Measurements from ENCODE around the gene ELOB. TPM values are rescaled to one million over a fixed set of nuclear protein-coding genes. Genes with fewer than 3 reads are reported as not detected.

Gene ELOB
- 100 to 1,000 TPM; 377 to 381 TPM for total RNA-seq
- 582 TPM for polyA plus RNA-seq (ENCODE audit: insufficient read depth, low read depth, low replicate concordance)
- long read RNA-seq, donor 1, transcript ELOB-203 (4 exons, 991 nt): major isoform, 172 of 360 reads
- long read RNA-seq, donor 1, transcript ELOB-202 (3 exons, 997 nt): minor isoform, 163 of 360 reads
- long read RNA-seq, donor 1, partial matches to known transcripts: 17 of 360 reads
- long read RNA-seq, donor 1, other reads (novel, unspliced or antisense): 6 of 360 reads
- long read RNA-seq, donor 2, transcript ELOB-203 (4 exons, 991 nt): major isoform, 157 of 278 reads
- long read RNA-seq, donor 2, transcript ELOB-202 (3 exons, 997 nt): minor isoform, 110 of 278 reads
- long read RNA-seq, donor 2, partial matches to known transcripts: 7 of 278 reads
- long read RNA-seq, donor 2, other reads (novel, unspliced or antisense): 0 of 278 reads

- intact Hi-C loops (cut with DNase I; ENCODE audit: low total_unique reads): no loop called here
- no peaks in the 10 kb centered on the region for H3K9me3 ChIP-seq
- H3K36me3 ChIP-seq (ENCODE audit: low read depth, missing control alignments): no peaks in the 10 kb centered on the region
- H3K4me3 ChIP-seq: peak within 1 kb of the TSS; percentile 80 to 100
- TF ChIP-seq CTCF (IDR thresholded peaks at IDR 0.05) (no peak), POLR2A (IDR thresholded peaks at IDR 0.05) (no peak)
- 0% methylated on average over 47 of the region's 70 CpGs; no CpG with 5 or more reads in 1 of the 2 donors for WGBS, 2 donors
- DNase-seq: peak; percentile 86
- no peaks in the 10 kb centered on the region for H3K27me3 ChIP-seq
- peak within 1 kb of the TSS; percentile 100 for H3K27ac ChIP-seq
- peaks cover 19% of the 10 kb centered on the region for H3K4me1 ChIP-seq
These were observed at the start of gene ELOB for GRCh38 chr16:2777231-2777902. Gene ELOB, minus strand, starts transcription at chr16:2777280. Its CDS starts 41 bp downstream, at chr16:2777239.

GRCh38 chr16:2825906-2826305 is 48.8 kb upstream of the ELOB start:
- intact Hi-C loops (cut with DNase I; ENCODE audit: low total_unique reads): no loop called here
- no peak overlapping the region for H3K27ac ChIP-seq
- no peaks in the 10 kb centered on the region for H3K36me3 ChIP-seq (ENCODE audit: low read depth, missing control alignments)
- H3K27me3 ChIP-seq: no peaks in the 10 kb centered on the region
- DNase-seq: no peak
- no peak overlapping the region for H3K4me3 ChIP-seq
- TF ChIP-seq POLR2A (IDR thresholded peaks at IDR 0.05) (no peak), CTCF (IDR thresholded peaks at IDR 0.05) (no peak)
- H3K4me1 ChIP-seq: no peaks in the 10 kb centered on the region
- H3K9me3 ChIP-seq: no peaks in the 10 kb centered on the region
- WGBS, 2 donors: 77 to 79% methylated on average over 11 of the region's 11 CpGs

- no peak for TF ChIP-seq CTCF (IDR thresholded peaks at IDR 0.05)
- TF ChIP-seq POLR2A (IDR thresholded peaks at IDR 0.05): no peak
- H3K9me3 ChIP-seq: no peaks in the 10 kb centered on the region
- H3K27me3 ChIP-seq: no peaks in the 10 kb centered on the region
- intact Hi-C loops (cut with DNase I; ENCODE audit: low total_unique reads): no loop called here
- WGBS, 2 donors: 79 to 81% methylated on average over 14 to 26 of the region's 26 CpGs
- no peak overlapping the region for H3K4me3 ChIP-seq
- H3K27ac ChIP-seq: no peak overlapping the region
- no peaks in the 10 kb centered on the region for H3K4me1 ChIP-seq
- no peak for DNase-seq
- H3K36me3 ChIP-seq (ENCODE audit: low read depth, missing control alignments): no peaks in the 10 kb centered on the region
These were observed 48.1 kb upstream of the ELOB start for GRCh38 chr16:2825049-2825742.

- no peaks in the 10 kb centered on the region for H3K9me3 ChIP-seq
- H3K36me3 ChIP-seq (ENCODE audit: low read depth, missing control alignments): no peaks in the 10 kb centered on the region
- 74 to 78% methylated on average over 10 of the region's 10 CpGs for WGBS, 2 donors
- intact Hi-C loops (cut with DNase I; ENCODE audit: low total_unique reads): no loop called here
- no peaks in the 10 kb centered on the region for H3K27me3 ChIP-seq
- DNase-seq: no peak
- H3K27ac ChIP-seq: no peak overlapping the region
- no peaks in the 10 kb centered on the region for H3K4me1 ChIP-seq
- H3K4me3 ChIP-seq: no peak overlapping the region
- TF ChIP-seq POLR2A (IDR thresholded peaks at IDR 0.05): no peak
- TF ChIP-seq CTCF (IDR thresholded peaks at IDR 0.05): no peak
These were observed 47.5 kb upstream of the ELOB start for GRCh38 chr16:2824626-2825025.

Measured in testis (tissue), 5 donors.